Measurements from ENCODE around the gene SALL3. TPM values are rescaled to one million over a fixed set of nuclear protein-coding genes. Genes with fewer than 3 reads are reported as not detected.

The SALL3 gene
- total RNA-seq, 1 donor from 2014 or later, result 14.6 TPM

- peak overlapping the region; percentile 51 for H3K4me3 Mint-ChIP-seq
These were observed 3.9 kb downstream of the SALL3 start for GRCh38 chr18:78983512-78983911.

GRCh38 chr18:78984941-78985784, 5.5 kb downstream of the SALL3 start:
- H3K4me1 Mint-ChIP-seq (ENCODE audit: unreplicated experiment), result peaks cover 16% of the 10 kb centered on the region
- no peaks in the 10 kb centered on the region for H3K36me3 Mint-ChIP-seq
- TF ChIP-seq CTCF (conservative IDR thresholded peaks at IDR 0.05), result peak; percentile 61
- DNase-seq (ENCODE audit: extremely low spot score, unreplicated experiment), result no peak
- no peak overlapping the region for H3K27ac Mint-ChIP-seq
- H3K9me3 Mint-ChIP-seq, result no peaks in the 10 kb centered on the region
- peak overlapping the region; percentile 73 for H3K4me3 Mint-ChIP-seq
- peaks cover 82% of the 10 kb centered on the region for H3K27me3 Mint-ChIP-seq

More at GRCh38 chr18:78983512-78983911, 3.9 kb downstream of the SALL3 start:
- Mint-ChIP-seq H3K27ac (no peak overlapping the region), H3K4me1 (ENCODE audit: unreplicated experiment) (peaks cover 16% of the 10 kb centered on the region), H3K9me3 (no peaks in the 10 kb centered on the region), H3K36me3 (no peaks in the 10 kb centered on the region), H3K27me3 (peaks cover 75% of the 10 kb centered on the region)
- TF ChIP-seq CTCF (conservative IDR thresholded peaks at IDR 0.05), result no peak
- no peak for DNase-seq (ENCODE audit: extremely low spot score, unreplicated experiment)

GRCh38 chr18:78986018-78986481, 6.4 kb downstream of the SALL3 start:
- Mint-ChIP-seq H3K36me3 (no peaks in the 10 kb centered on the region), H3K4me1 (ENCODE audit: unreplicated experiment) (peaks cover 16% of the 10 kb centered on the region), H3K9me3 (no peaks in the 10 kb centered on the region), H3K27ac (no peak overlapping the region), H3K4me3 (peak overlapping the region; percentile 73), H3K27me3 (peaks cover 90% of the 10 kb centered on the region)
- TF ChIP-seq CTCF (conservative IDR thresholded peaks at IDR 0.05), result peak; percentile 83
- no peak for DNase-seq (ENCODE audit: extremely low spot score, unreplicated experiment)

- Mint-ChIP-seq H3K36me3 (peaks cover 3% of the 10 kb centered on the region), H3K4me3 (no peak overlapping the region), H3K27me3 (peaks cover 44% of the 10 kb centered on the region), H3K4me1 (ENCODE audit: unreplicated experiment) (no peaks in the 10 kb centered on the region), H3K27ac (no peak overlapping the region), H3K9me3 (no peaks in the 10 kb centered on the region)
- DNase-seq (ENCODE audit: extremely low spot score, unreplicated experiment), result no peak
- TF ChIP-seq CTCF (conservative IDR thresholded peaks at IDR 0.05), result no peak
These were observed 11.8 kb downstream of the SALL3 start for GRCh38 chr18:78991446-78991845.

- peaks cover 3% of the 10 kb centered on the region for H3K36me3 Mint-ChIP-seq
- no peaks in the 10 kb centered on the region for H3K9me3 Mint-ChIP-seq
- no peak for TF ChIP-seq CTCF (conservative IDR thresholded peaks at IDR 0.05)
- no peak overlapping the region for H3K4me3 Mint-ChIP-seq
- no peak for DNase-seq (ENCODE audit: extremely low spot score, unreplicated experiment)
- H3K27me3 Mint-ChIP-seq, result peaks cover 37% of the 10 kb centered on the region
- H3K4me1 Mint-ChIP-seq (ENCODE audit: unreplicated experiment), result no peaks in the 10 kb centered on the region
- H3K27ac Mint-ChIP-seq, result no peak overlapping the region
These were observed 12.7 kb downstream of the SALL3 start for GRCh38 chr18:78992041-78993011.

Data from type B pancreatic cell (in vitro differentiated cells).